Cardiac fibroblast (primary cell): ENCODE results near the gene SLC6A19.
"Not testable (repeated sequence)": the region's sequence is repeated elsewhere in the genome, so short reads cannot be mapped to it uniquely, and the experiment has no call there.

Experiments
- DNase-seq, 2 donors: peaks; one replicate each; pipeline versions ENCODE4 v3.0.0 to v3.0.0-alpha.2; 2010; ENCODE audit warnings: low read depth in 2 of 2
- H3K4me3 ChIP-seq, 2 donors: replicated peaks in 1 of 2; 1 replicate in 1 of 2; 2 replicates in 1 of 2; pipeline ENCODE4 v1.5.1; 2011; ENCODE audit warnings: low read depth in 2 of 2, low read length in 2 of 2, mild to moderate bottlenecking in 2 of 2, moderate library complexity in 1 of 2
- TF ChIP-seq, protein P1 (sequence below): IDR thresholded peaks from one replicate; pipeline ENCODE4 v1.5.1; 2011; ENCODE audit warnings: low read depth, mild to moderate bottlenecking, low read length, inconsistent platforms

SLC6A19 gene

DNA sequence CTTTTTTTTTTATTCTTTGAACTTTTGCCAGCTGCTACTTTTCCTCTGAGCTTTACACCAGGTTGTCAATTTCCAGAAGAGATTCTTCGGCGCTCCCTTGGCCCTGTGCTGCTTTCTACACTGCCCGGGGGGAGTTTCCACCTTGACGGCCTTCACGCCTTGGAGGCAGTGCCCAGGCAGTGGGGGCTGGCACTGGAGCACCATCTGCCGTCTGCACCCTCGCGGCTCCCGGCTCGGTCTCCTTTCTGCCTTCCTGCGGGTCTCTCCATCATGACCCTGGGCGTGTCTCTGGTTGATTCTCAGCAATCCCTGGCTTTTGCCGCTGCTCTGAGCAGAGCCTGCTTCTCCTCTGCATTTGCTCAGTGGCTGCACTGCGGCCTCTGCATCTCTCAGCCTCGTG lies 26.7 kb downstream of the SLC6A19 start:
- no peak overlapping the region for H3K4me3 ChIP-seq

DNA sequence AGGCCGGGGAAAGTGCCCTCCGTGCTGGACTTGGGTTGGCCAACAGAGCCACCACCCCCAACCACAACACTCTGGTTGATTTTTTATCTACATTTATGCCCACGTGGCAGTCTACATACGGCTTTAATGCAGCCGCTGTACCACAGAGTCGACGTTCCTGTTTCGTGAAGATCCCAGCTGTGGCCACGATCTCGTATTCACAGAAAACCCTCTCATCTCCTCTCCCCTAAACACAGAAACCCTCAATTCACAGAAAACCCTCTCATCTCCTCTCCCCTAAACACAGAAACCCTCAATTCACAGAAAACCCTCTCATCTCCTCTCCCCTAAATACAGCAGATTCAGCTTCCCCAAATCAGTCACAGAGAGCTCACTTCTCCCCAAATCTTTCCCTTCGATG lies 27.6 kb downstream of the SLC6A19 start:
- H3K4me3 ChIP-seq, DNase-seq: not testable (repeated sequence)

More for the DNA sequence above, 26.7 kb downstream of the SLC6A19 start:
- no peak for DNase-seq
- TF ChIP-seq, protein P1, sequence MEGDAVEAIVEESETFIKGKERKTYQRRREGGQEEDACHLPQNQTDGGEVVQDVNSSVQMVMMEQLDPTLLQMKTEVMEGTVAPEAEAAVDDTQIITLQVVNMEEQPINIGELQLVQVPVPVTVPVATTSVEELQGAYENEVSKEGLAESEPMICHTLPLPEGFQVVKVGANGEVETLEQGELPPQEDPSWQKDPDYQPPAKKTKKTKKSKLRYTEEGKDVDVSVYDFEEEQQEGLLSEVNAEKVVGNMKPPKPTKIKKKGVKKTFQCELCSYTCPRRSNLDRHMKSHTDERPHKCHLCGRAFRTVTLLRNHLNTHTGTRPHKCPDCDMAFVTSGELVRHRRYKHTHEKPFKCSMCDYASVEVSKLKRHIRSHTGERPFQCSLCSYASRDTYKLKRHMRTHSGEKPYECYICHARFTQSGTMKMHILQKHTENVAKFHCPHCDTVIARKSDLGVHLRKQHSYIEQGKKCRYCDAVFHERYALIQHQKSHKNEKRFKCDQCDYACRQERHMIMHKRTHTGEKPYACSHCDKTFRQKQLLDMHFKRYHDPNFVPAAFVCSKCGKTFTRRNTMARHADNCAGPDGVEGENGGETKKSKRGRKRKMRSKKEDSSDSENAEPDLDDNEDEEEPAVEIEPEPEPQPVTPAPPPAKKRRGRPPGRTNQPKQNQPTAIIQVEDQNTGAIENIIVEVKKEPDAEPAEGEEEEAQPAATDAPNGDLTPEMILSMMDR, result no peak

GRCh38 chr5:1229822-1230221 lies 28.4 kb downstream of the SLC6A19 start:
- DNase-seq, result no peak
- TF ChIP-seq, protein P1, result no peak
- no peak overlapping the region for H3K4me3 ChIP-seq

DNA sequence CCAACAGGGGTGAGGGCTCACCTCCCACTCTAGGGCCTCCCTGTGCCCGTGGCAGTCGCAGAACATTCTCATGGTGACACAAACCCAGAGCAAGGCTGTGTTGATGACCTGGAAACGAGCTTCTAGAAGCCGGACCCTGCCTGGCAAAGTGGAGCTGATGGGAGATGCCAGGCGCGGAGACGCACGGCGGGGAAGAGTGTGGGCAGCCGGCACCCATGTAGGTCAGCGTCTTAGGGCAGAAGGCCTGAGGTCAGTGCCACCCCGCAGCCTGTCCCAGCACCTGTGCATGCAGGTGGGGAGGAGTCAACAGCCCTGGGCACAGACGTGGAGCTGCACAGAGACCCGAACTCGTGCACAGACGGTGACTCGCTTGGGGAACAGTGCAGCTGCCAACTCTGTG lies 29.2 kb downstream of the SLC6A19 start:
- no peak overlapping the region for H3K4me3 ChIP-seq
- TF ChIP-seq, protein P1, result no peak
- no peak for DNase-seq

GRCh38 chr5:1231354-1231905 lies 30.0 kb downstream of the SLC6A19 start:
- no peak overlapping the region for H3K4me3 ChIP-seq
- TF ChIP-seq, protein P1, result no peak
- no peak for DNase-seq

DNA sequence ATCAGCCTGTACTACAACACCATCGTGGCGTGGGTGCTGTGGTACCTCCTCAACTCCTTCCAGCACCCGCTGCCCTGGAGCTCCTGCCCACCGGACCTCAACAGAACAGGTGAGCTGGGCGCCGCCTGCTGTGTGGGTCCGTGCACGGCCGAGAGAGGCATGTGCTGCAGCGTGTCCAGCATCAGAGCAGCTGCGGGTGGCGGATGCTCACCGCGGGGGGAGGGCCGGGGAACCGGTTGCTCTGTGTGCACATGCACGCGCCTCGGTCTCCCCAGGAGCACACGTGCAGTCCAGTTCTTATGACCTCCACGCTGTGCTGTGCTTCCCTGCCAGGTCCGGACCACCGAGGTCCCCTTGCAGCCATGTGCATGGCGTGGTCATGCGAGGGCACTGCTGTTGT lies 31.4 kb downstream of the SLC6A19 start:
- TF ChIP-seq, protein P1, result no peak
- no peak for DNase-seq

DNA sequence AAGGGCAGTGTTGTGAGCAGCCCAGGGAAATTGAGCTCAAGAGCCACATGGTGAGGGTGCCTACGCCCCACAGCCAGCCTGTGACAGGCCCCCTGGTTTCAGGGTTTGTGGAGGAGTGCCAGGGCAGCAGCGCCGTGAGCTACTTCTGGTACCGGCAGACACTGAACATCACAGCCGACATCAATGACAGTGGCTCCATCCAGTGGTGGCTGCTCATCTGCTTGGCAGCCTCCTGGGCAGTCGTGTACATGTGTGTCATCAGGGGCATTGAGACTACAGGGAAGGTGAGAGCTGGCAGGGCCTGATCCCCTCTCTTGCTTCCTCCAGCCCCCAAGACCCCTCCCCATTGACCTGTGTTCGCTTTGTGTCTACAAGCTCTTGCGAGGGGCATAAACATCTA lies 34.0 kb downstream of the SLC6A19 start:
- TF ChIP-seq, protein P1, result no peak
- no peak for DNase-seq
- no peak overlapping the region for H3K4me3 ChIP-seq

More for the DNA sequence above, 31.4 kb downstream of the SLC6A19 start:
- no peak overlapping the region for H3K4me3 ChIP-seq
